GM19193 (cell line): ENCODE data around the gene SMPX.

Experiments
- POLR2A ChIP-seq: IDR thresholded peaks from 4 replicates; pipeline ENCODE4 v1.6.1; 2011; ENCODE audit not compliant: insufficient read depth, insufficient read length; ENCODE audit errors: extremely low read depth

SMPX gene

GRCh38 chrX:21699136-21699535 lies 58.8 kb downstream of the SMPX start:
- no peak for TF ChIP-seq POLR2A

- TF ChIP-seq POLR2A: no peak
Observed at GRCh38 chrX:21698272-21698671, 59.6 kb downstream of the SMPX start.

- TF ChIP-seq POLR2A: no peak
Observed at GRCh38 chrX:21691512-21692018, 66.4 kb downstream of the SMPX start.

GRCh38 chrX:21683941-21684340 lies 74.0 kb downstream of the SMPX start:
- TF ChIP-seq POLR2A: no peak

GRCh38 chrX:21678048-21678612 lies 79.8 kb downstream of the SMPX start:
- no peak for TF ChIP-seq POLR2A

- TF ChIP-seq POLR2A: no peak
Observed at GRCh38 chrX:21675931-21676330, 82.0 kb downstream of the SMPX start.

- TF ChIP-seq POLR2A: no peak
Observed at GRCh38 chrX:21674430-21675186, 83.3 kb downstream of the SMPX start.

GRCh38 chrX:21666679-21667078 lies 91.2 kb downstream of the SMPX start:
- no peak for TF ChIP-seq POLR2A

GRCh38 chrX:21666252-21666651 lies 91.7 kb downstream of the SMPX start:
- TF ChIP-seq POLR2A: no peak

GRCh38 chrX:21662761-21663160 lies 95.2 kb downstream of the SMPX start:
- no peak for TF ChIP-seq POLR2A

GRCh38 chrX:21661316-21661715 lies 96.6 kb downstream of the SMPX start:
- no peak for TF ChIP-seq POLR2A

GRCh38 chrX:21660156-21660555 lies 97.8 kb downstream of the SMPX start:
- no peak for TF ChIP-seq POLR2A

GRCh38 chrX:21659320-21659719 lies 98.6 kb downstream of the SMPX start:
- no peak for TF ChIP-seq POLR2A

GRCh38 chrX:21658746-21659145 lies 99.2 kb downstream of the SMPX start:
- no peak for TF ChIP-seq POLR2A

GRCh38 chrX:21658152-21658737 lies 99.7 kb downstream of the SMPX start, which contains the start of gene KLHL34:
Gene KLHL34, minus strand, starts transcription at chrX:21658330. Its CDS starts 542 bp downstream, at chrX:21657788.
- no peak for TF ChIP-seq POLR2A
